ENCODE data around the gene MSI2. TPM values are rescaled to one million over a fixed set of nuclear protein-coding genes. Genes with fewer than 3 reads are reported as not detected.

The MSI2 gene
- total and polyA plus RNA-seq, 9 of the 15 experiments (the other 6 are each of a cell fraction or from before 2014, with no cell fraction given): 4.6 to 61.8 (median 42.4) TPM

- TF ChIP-seq, protein P1, sequence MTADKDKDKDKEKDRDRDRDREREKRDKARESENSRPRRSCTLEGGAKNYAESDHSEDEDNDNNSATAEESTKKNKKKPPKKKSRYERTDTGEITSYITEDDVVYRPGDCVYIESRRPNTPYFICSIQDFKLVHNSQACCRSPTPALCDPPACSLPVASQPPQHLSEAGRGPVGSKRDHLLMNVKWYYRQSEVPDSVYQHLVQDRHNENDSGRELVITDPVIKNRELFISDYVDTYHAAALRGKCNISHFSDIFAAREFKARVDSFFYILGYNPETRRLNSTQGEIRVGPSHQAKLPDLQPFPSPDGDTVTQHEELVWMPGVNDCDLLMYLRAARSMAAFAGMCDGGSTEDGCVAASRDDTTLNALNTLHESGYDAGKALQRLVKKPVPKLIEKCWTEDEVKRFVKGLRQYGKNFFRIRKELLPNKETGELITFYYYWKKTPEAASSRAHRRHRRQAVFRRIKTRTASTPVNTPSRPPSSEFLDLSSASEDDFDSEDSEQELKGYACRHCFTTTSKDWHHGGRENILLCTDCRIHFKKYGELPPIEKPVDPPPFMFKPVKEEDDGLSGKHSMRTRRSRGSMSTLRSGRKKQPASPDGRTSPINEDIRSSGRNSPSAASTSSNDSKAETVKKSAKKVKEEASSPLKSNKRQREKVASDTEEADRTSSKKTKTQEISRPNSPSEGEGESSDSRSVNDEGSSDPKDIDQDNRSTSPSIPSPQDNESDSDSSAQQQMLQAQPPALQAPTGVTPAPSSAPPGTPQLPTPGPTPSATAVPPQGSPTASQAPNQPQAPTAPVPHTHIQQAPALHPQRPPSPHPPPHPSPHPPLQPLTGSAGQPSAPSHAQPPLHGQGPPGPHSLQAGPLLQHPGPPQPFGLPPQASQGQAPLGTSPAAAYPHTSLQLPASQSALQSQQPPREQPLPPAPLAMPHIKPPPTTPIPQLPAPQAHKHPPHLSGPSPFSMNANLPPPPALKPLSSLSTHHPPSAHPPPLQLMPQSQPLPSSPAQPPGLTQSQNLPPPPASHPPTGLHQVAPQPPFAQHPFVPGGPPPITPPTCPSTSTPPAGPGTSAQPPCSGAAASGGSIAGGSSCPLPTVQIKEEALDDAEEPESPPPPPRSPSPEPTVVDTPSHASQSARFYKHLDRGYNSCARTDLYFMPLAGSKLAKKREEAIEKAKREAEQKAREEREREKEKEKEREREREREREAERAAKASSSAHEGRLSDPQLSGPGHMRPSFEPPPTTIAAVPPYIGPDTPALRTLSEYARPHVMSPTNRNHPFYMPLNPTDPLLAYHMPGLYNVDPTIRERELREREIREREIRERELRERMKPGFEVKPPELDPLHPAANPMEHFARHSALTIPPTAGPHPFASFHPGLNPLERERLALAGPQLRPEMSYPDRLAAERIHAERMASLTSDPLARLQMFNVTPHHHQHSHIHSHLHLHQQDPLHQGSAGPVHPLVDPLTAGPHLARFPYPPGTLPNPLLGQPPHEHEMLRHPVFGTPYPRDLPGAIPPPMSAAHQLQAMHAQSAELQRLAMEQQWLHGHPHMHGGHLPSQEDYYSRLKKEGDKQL (CRISPR knock-in tag; IDR thresholded peaks at IDR 0.05; ENCODE audit: borderline replicate concordance): no peak
- TF ChIP-seq FOXP1 (CRISPR knock-in tag; IDR thresholded peaks at IDR 0.05) (no peak), ZNF785 (CRISPR knock-in tag; IDR thresholded peaks at IDR 0.05) (no peak), ZEB2 (IDR thresholded peaks at IDR 0.05) (peak; percentile 52), CHCHD3 (CRISPR knock-in tag; IDR thresholded peaks at IDR 0.05) (no peak), ETV6 (IDR thresholded peaks at IDR 0.05; ENCODE audit: borderline replicate concordance in 1 of 2, low read depth in 2 of 2, low read length in 1 of 2) (no peak), ETV6 (CRISPR knock-in tag; IDR thresholded peaks at IDR 0.05; ENCODE audit: borderline replicate concordance) (no peak), HOXB6 (CRISPR knock-in tag; IDR thresholded peaks at IDR 0.05; ENCODE audit: borderline replicate concordance) (no peak), IRF2 (CRISPR knock-in tag; IDR thresholded peaks at IDR 0.05) (no peak), SAFB (IDR thresholded peaks at IDR 0.05; ENCODE audit: borderline replicate concordance, low read depth, low read length) (no peak), GATA2 (CRISPR knock-in tag; IDR thresholded peaks at IDR 0.05) (peak; percentile 55), NFYB (IDR thresholded peaks at IDR 0.05; ENCODE audit: extremely low read depth, insufficient read length) (no peak), PCBP2 (IDR thresholded peaks at IDR 0.05; ENCODE audit: low read depth, low read length, poor library complexity, severe bottlenecking) (no peak), POLR2H (tag; IDR thresholded peaks at IDR 0.05; ENCODE audit: low read depth) (no peak), ZNF644 (tag; IDR thresholded peaks at IDR 0.05; ENCODE audit: low read depth) (peak; percentile 77; the same call in 1 of the 2 replicates), ZNF253 (CRISPR knock-in tag; conservative IDR thresholded peaks at IDR 0.05) (no peak), PATZ1 (CRISPR knock-in tag; IDR thresholded peaks at IDR 0.05; ENCODE audit: borderline replicate concordance) (no peak), RBM25 (IDR thresholded peaks at IDR 0.05; ENCODE audit: low read depth, low read length, severe bottlenecking) (no peak), FOS (IDR thresholded peaks at IDR 0.05; ENCODE audit: extremely low read depth, insufficient read length) (no peak), LARP7 (IDR thresholded peaks at IDR 0.05) (no peak), NFE2 (IDR thresholded peaks at IDR 0.05; ENCODE audit: low read depth) (no peak; the same call in 1 of the 2 replicates)
- TF ChIP-seq, protein P2, sequence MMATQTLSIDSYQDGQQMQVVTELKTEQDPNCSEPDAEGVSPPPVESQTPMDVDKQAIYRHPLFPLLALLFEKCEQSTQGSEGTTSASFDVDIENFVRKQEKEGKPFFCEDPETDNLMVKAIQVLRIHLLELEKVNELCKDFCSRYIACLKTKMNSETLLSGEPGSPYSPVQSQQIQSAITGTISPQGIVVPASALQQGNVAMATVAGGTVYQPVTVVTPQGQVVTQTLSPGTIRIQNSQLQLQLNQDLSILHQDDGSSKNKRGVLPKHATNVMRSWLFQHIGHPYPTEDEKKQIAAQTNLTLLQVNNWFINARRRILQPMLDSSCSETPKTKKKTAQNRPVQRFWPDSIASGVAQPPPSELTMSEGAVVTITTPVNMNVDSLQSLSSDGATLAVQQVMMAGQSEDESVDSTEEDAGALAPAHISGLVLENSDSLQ (IDR thresholded peaks at IDR 0.05): 0 out of 2 replicates have a peak, but pooled peaks have one; percentile 11
These were observed 203.1 kb downstream of the MSI2 start (continued) for GRCh38 chr17:57459286-57459915.

Data from K562 (cell line).